ENCODE data around the gene GCLC. TPM values are rescaled to one million over a fixed set of nuclear protein-coding genes. Genes with fewer than 3 reads are reported as not detected.

Gene GCLC
- total RNA-seq (2022) = 74.8 and 108 TPM in 2 replicates
- percentile 91 among the genes with signal in this experiment for Bru-seq, nascent RNA
- percentile 83 among the genes with signal in this experiment for BruChase-seq, experiment 1, labeled RNA remaining after a 6-hour chase
- percentile 85 among the genes with signal in this experiment for BruChase-seq, experiment 2, labeled RNA remaining after a 2-hour chase
- long read RNA-seq, transcript GCLC-215 (16 exons, 3,785 nt) = major isoform, 100 of 127 reads
- long read RNA-seq, partial matches to known transcripts = 9 of 127 reads
- long read RNA-seq, other reads (novel, unspliced or antisense) = 13 of 127 reads

GRCh38 chr6:53544470-53545308 is at the start of gene GCLC:
Gene GCLC, minus strand, starts transcription at chr6:53545101. Its CDS starts 456 bp downstream, at chr6:53544645.
- Mint-ChIP-seq H3K9me3 (ENCODE audit: unreplicated experiment) (no peaks in the 10 kb centered on the region), H3K27me3 (ENCODE audit: insufficient read depth, unreplicated experiment) (no peaks in the 10 kb centered on the region), H3K4me1 (ENCODE audit: insufficient read depth, unreplicated experiment) (peaks cover 43% of the 10 kb centered on the region), H3K4me3 (ENCODE audit: unreplicated experiment) (peak within 1 kb of the TSS; percentile 93), H3K27ac (ENCODE audit: low read depth, unreplicated experiment) (peak within 1 kb of the TSS; percentile 66), H3K36me3 (ENCODE audit: insufficient read depth, unreplicated experiment) (peaks cover 16% of the 10 kb centered on the region)
- peak; percentile 96 for DNase-seq (ENCODE audit: unreplicated experiment)
- peak; percentile 77 for TF ChIP-seq CTCF (IDR thresholded peaks at IDR 0.05; ENCODE audit: unreplicated experiment)
- ChIA-PET CTCF (interaction anchor here (0.5 to 3.8 kb wide), 11 partner anchors 11 to 107 kb away, joined by 3 to 28 read pairs (median 5); no protein-coding TSS in a partner anchor), POLR2A (interaction anchor here (0.7 to 5.2 kb wide), 22 partner anchors 10 to 1224 kb away, joined by 3 to 66 read pairs (median 6); partner anchors contain the start of gene LRRC1)
- no TSS peak for BruUV-seq (replicated peaks)
- intact Hi-C loops (cut with micrococcal nuclease) = loop anchor here (1.0 to 5.0 kb wide), 4 partner anchors 51 to 183 kb away; no protein-coding TSS in a partner anchor

GRCh38 chr6:53594596-53594995 is 49.7 kb upstream of the GCLC start:
- Mint-ChIP-seq H3K9me3 (ENCODE audit: unreplicated experiment) (no peaks in the 10 kb centered on the region), H3K4me3 (ENCODE audit: unreplicated experiment) (no peak overlapping the region), H3K4me1 (ENCODE audit: insufficient read depth, unreplicated experiment) (peaks cover 22% of the 10 kb centered on the region), H3K36me3 (ENCODE audit: insufficient read depth, unreplicated experiment) (no peaks in the 10 kb centered on the region), H3K27ac (ENCODE audit: low read depth, unreplicated experiment) (no peak overlapping the region), H3K27me3 (ENCODE audit: insufficient read depth, unreplicated experiment) (no peaks in the 10 kb centered on the region)
- no TSS peak for BruUV-seq (replicated peaks)
- no peak for TF ChIP-seq CTCF (IDR thresholded peaks at IDR 0.05; ENCODE audit: unreplicated experiment)
- intact Hi-C loops (cut with micrococcal nuclease) = no loop called here
- no peak for DNase-seq (ENCODE audit: unreplicated experiment)
- ChIA-PET POLR2A (interaction anchor here (0.6 to 1.9 kb wide), 5 partner anchors 15 to 57 kb away, joined by 3 to 7 read pairs (median 4); no protein-coding TSS in a partner anchor), CTCF (interaction anchor here (1.0 kb wide), 1 partner anchor 52 kb away, joined by 3 read pairs; no protein-coding TSS in a partner anchor)

GRCh38 chr6:53593001-53593488 is 48.1 kb upstream of the GCLC start:
- Mint-ChIP-seq H3K4me1 (ENCODE audit: insufficient read depth, unreplicated experiment) (peaks cover 14% of the 10 kb centered on the region), H3K36me3 (ENCODE audit: insufficient read depth, unreplicated experiment) (no peaks in the 10 kb centered on the region), H3K27me3 (ENCODE audit: insufficient read depth, unreplicated experiment) (no peaks in the 10 kb centered on the region), H3K27ac (ENCODE audit: low read depth, unreplicated experiment) (no peak overlapping the region), H3K9me3 (ENCODE audit: unreplicated experiment) (no peaks in the 10 kb centered on the region), H3K4me3 (ENCODE audit: unreplicated experiment) (no peak overlapping the region)
- ChIA-PET CTCF (interaction anchor here (0.9 to 1.5 kb wide), 2 partner anchors 16 to 100 kb away, joined by 3 to 5 read pairs; no protein-coding TSS in a partner anchor), POLR2A (interaction anchor here (0.6 to 2.1 kb wide), 6 partner anchors 9 to 45 kb away, joined by 3 to 8 read pairs (median 6); no protein-coding TSS in a partner anchor)
- no TSS peak for BruUV-seq (replicated peaks)
- intact Hi-C loops (cut with micrococcal nuclease) = no loop called here
- TF ChIP-seq CTCF (IDR thresholded peaks at IDR 0.05; ENCODE audit: unreplicated experiment) = no peak
- DNase-seq (ENCODE audit: unreplicated experiment) = peak; percentile 25

All from MCF 10A (cell line).